HL-60/S4 (cell line): ENCODE results near the gene OPRM1.
"Not testable (repeated sequence)": the region's sequence is repeated elsewhere in the genome, so short reads cannot be mapped to it uniquely, and the experiment has no call there.

Experiments used
- in situ Hi-C: fragments of 300-500 bp; cut with MboI; formaldehyde crosslinking; loops from 2 replicates; pipeline ENCODE4 v1.14.3; 2022; ENCODE audit warnings: low sequenced_read_pairs

OPRM1 gene

GRCh38 chr6:154201688-154202087 lies 162.6 kb downstream of the OPRM1 start:
- in situ Hi-C loops: not testable (repeated sequence)

- in situ Hi-C loops: no loop called here
These were observed 163.3 kb downstream of the OPRM1 start for GRCh38 chr6:154202339-154202738.

- in situ Hi-C loops: no loop called here
These were observed 163.9 kb downstream of the OPRM1 start for GRCh38 chr6:154202958-154203357.

GRCh38 chr6:154206141-154206540 lies 167.1 kb downstream of the OPRM1 start:
- in situ Hi-C loops: no loop called here

GRCh38 chr6:154206996-154207395 lies 168.0 kb downstream of the OPRM1 start:
- in situ Hi-C loops: no loop called here

GRCh38 chr6:154209555-154209954 lies 170.5 kb downstream of the OPRM1 start:
- in situ Hi-C loops: no loop called here

GRCh38 chr6:154210678-154211077 lies 171.6 kb downstream of the OPRM1 start:
- in situ Hi-C loops: no loop called here

GRCh38 chr6:154213782-154214181 lies 174.7 kb downstream of the OPRM1 start:
- in situ Hi-C loops: no loop called here

- in situ Hi-C loops: no loop called here
These were observed 179.3 kb downstream of the OPRM1 start for GRCh38 chr6:154218301-154218700.

- in situ Hi-C loops: no loop called here
These were observed 179.7 kb downstream of the OPRM1 start for GRCh38 chr6:154218787-154219186.

- in situ Hi-C loops: no loop called here
These were observed 180.2 kb downstream of the OPRM1 start for GRCh38 chr6:154219250-154219649.

GRCh38 chr6:154222716-154223115 lies 183.7 kb downstream of the OPRM1 start:
- in situ Hi-C loops: no loop called here

GRCh38 chr6:154223296-154223695 lies 184.3 kb downstream of the OPRM1 start:
- in situ Hi-C loops: no loop called here

GRCh38 chr6:154226461-154226860 lies 187.4 kb downstream of the OPRM1 start:
- in situ Hi-C loops: no loop called here

GRCh38 chr6:154227862-154228520 lies 189.0 kb downstream of the OPRM1 start:
- in situ Hi-C loops: no loop called here

- in situ Hi-C loops: no loop called here
These were observed 189.5 kb downstream of the OPRM1 start for GRCh38 chr6:154228521-154228905.

- in situ Hi-C loops: no loop called here
These were observed 190.7 kb downstream of the OPRM1 start for GRCh38 chr6:154229786-154230185.

- in situ Hi-C loops: no loop called here
These were observed 191.4 kb downstream of the OPRM1 start for GRCh38 chr6:154230393-154230792.

GRCh38 chr6:154230910-154231595 lies 192.0 kb downstream of the OPRM1 start:
- in situ Hi-C loops: no loop called here

GRCh38 chr6:154232013-154232910 lies 193.2 kb downstream of the OPRM1 start:
- in situ Hi-C loops: no loop called here

- in situ Hi-C loops: no loop called here
These were observed 194.3 kb downstream of the OPRM1 start for GRCh38 chr6:154233383-154233782.
